Measurements from ENCODE around the gene RTN4.

The RTN4 gene

DNA sequence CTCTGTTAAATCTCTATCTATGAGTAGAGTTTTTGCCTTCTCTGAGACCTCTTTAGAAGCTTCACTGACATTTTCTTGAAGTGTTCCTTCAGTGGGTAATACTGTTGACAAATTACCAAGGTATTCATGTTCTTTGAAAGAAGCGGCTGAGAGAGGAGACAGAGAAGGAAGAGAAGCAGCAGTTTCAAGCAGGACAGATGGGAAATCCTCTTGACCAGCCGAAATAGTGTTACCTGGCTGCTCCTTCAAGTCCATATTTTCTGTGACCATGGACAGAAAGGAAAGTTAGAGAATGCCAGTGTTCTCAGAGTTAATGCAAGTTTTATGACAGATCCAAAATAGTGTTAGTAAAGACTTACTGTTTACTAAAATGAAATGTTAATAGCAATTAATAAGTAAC is 23.0 kb downstream of the RTN4 start:
- TF ChIP-seq ZBTB7A (IDR thresholded peaks at IDR 0.05; ENCODE audit: low read depth) (no peak), TCF12 (IDR thresholded peaks at IDR 0.05; ENCODE audit: low read depth) (no peak), EGR1 (IDR thresholded peaks at IDR 0.05) (no peak)

DNA sequence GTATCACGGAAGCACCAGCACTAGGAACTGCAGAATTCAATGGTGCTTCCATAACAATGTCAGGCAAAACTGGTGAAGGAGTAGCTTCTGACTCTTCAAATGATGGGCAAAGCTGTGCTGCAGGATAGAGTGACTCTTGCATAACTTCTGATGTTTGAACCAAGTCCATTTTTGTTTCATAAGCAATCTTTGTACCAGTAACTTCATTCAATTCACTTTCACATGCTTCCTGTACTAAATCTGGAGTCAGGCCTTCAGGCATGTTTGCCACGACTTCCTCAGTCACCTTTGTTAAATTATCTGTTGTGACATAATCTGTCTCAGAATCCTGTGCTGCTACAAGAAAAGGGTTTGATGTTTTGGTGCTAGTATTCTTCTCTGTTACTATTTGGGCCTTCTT is 24.0 kb downstream of the RTN4 start:
- TF ChIP-seq FOXM1 (IDR thresholded peaks at IDR 0.05; ENCODE audit: borderline replicate concordance, low read depth) (no peak), RAD21 (IDR thresholded peaks at IDR 0.05; ENCODE audit: low read depth) (no peak), TCF12 (IDR thresholded peaks at IDR 0.05; ENCODE audit: low read depth) (no peak), YY1 (IDR thresholded peaks at IDR 0.05; ENCODE audit: low read depth) (no peak)
- TF ChIP-seq, protein P1, sequence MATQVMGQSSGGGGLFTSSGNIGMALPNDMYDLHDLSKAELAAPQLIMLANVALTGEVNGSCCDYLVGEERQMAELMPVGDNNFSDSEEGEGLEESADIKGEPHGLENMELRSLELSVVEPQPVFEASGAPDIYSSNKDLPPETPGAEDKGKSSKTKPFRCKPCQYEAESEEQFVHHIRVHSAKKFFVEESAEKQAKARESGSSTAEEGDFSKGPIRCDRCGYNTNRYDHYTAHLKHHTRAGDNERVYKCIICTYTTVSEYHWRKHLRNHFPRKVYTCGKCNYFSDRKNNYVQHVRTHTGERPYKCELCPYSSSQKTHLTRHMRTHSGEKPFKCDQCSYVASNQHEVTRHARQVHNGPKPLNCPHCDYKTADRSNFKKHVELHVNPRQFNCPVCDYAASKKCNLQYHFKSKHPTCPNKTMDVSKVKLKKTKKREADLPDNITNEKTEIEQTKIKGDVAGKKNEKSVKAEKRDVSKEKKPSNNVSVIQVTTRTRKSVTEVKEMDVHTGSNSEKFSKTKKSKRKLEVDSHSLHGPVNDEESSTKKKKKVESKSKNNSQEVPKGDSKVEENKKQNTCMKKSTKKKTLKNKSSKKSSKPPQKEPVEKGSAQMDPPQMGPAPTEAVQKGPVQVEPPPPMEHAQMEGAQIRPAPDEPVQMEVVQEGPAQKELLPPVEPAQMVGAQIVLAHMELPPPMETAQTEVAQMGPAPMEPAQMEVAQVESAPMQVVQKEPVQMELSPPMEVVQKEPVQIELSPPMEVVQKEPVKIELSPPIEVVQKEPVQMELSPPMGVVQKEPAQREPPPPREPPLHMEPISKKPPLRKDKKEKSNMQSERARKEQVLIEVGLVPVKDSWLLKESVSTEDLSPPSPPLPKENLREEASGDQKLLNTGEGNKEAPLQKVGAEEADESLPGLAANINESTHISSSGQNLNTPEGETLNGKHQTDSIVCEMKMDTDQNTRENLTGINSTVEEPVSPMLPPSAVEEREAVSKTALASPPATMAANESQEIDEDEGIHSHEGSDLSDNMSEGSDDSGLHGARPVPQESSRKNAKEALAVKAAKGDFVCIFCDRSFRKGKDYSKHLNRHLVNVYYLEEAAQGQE (IDR thresholded peaks at IDR 0.05; ENCODE audit: low read depth) = no peak

DNA sequence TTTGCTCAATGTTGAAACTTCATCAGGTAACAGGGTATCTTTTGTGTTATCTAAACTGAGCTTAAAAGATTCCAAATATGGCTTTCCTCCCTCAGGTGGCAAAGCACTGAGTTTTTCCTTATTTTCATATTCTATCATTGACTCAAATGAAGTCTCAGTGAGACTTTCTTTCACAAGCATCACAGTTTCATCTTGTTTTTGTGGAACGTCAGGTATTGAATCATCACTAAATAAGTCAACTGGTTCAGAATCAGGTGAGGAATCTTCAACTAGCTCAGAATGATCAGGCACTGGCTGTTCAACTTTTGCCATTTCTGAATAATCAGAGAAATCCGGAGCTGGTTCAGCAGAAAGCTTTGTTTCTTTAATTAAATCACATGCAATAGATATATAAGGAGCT is 24.6 kb downstream of the RTN4 start:
- TF ChIP-seq CEBPB (IDR thresholded peaks at IDR 0.05) (no peak), TCF12 (IDR thresholded peaks at IDR 0.05; ENCODE audit: low read depth) (no peak), CREB1 (IDR thresholded peaks at IDR 0.05; ENCODE audit: low read depth) (no peak), ZBTB7A (IDR thresholded peaks at IDR 0.05; ENCODE audit: low read depth) (no peak), FOXM1 (IDR thresholded peaks at IDR 0.05; ENCODE audit: borderline replicate concordance, low read depth) (no peak), NFIC (IDR thresholded peaks at IDR 0.05) (no peak), EGR1 (IDR thresholded peaks at IDR 0.05) (no peak), EP300 (IDR thresholded peaks at IDR 0.05; ENCODE audit: borderline replicate concordance) (no peak), TEAD4 (IDR thresholded peaks at IDR 0.05) (no peak), TAF1 (IDR thresholded peaks at IDR 0.05; ENCODE audit: low read depth) (no peak)
- TF ChIP-seq, protein P2, sequence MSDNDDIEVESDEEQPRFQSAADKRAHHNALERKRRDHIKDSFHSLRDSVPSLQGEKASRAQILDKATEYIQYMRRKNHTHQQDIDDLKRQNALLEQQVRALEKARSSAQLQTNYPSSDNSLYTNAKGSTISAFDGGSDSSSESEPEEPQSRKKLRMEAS (IDR thresholded peaks at IDR 0.05) = no peak
- TF ChIP-seq, protein P1 (IDR thresholded peaks at IDR 0.05; ENCODE audit: low read depth) = no peak
- TF ChIP-seq, protein P3, sequence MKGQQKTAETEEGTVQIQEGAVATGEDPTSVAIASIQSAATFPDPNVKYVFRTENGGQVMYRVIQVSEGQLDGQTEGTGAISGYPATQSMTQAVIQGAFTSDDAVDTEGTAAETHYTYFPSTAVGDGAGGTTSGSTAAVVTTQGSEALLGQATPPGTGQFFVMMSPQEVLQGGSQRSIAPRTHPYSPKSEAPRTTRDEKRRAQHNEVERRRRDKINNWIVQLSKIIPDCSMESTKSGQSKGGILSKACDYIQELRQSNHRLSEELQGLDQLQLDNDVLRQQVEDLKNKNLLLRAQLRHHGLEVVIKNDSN (IDR thresholded peaks at IDR 0.05) = no peak

DNA sequence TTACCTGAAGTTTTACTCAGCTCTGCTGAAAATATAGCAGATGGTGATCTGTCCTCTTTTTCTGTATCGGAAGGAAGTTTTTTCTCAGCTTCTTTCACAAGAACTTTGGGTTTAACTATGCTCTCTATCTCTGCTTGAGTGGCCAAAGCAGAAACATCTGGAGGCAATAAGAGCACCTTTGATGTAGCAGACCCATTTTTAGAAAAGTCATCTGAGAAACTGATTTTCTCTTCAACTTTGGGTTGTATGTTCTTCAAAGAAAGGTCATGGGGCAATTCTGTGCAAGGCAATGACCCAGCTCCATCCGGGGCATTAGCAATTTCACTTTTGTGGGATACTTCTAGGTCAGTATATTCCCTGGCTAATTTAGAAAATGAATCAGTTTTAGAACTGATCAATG is 25.2 kb downstream of the RTN4 start:
- TF ChIP-seq TEAD4 (IDR thresholded peaks at IDR 0.05) (no peak), RAD21 (IDR thresholded peaks at IDR 0.05; ENCODE audit: low read depth) (no peak), CREB1 (IDR thresholded peaks at IDR 0.05; ENCODE audit: low read depth) (no peak), ZBTB7A (IDR thresholded peaks at IDR 0.05; ENCODE audit: low read depth) (no peak), TCF12 (IDR thresholded peaks at IDR 0.05; ENCODE audit: low read depth) (no peak)
- TF ChIP-seq, protein P2 (IDR thresholded peaks at IDR 0.05) = no peak

DNA sequence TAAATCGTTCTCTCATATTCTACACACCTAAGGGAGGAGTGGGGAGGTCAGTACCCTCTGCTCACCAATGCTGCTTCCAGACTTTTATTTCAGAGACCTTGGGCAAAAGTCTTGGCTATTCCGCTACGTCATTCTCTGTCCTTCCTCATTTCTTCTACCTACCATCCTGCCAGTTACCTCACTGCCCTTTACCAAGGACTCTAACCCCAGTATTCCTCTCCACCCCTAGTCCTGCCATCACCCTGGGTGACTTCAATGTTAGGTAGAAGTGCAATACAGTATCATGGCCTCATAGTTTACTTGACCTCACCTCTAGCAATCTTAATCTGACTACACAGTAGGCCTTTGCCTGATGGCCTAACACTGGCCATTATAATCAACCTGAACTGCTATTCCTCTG is 27.8 kb downstream of the RTN4 start:
- TF ChIP-seq, protein P3 (IDR thresholded peaks at IDR 0.05) = no peak
- TF ChIP-seq TCF12 (IDR thresholded peaks at IDR 0.05; ENCODE audit: low read depth) (no peak), NFIC (IDR thresholded peaks at IDR 0.05) (no peak), TEAD4 (IDR thresholded peaks at IDR 0.05) (no peak)

DNA sequence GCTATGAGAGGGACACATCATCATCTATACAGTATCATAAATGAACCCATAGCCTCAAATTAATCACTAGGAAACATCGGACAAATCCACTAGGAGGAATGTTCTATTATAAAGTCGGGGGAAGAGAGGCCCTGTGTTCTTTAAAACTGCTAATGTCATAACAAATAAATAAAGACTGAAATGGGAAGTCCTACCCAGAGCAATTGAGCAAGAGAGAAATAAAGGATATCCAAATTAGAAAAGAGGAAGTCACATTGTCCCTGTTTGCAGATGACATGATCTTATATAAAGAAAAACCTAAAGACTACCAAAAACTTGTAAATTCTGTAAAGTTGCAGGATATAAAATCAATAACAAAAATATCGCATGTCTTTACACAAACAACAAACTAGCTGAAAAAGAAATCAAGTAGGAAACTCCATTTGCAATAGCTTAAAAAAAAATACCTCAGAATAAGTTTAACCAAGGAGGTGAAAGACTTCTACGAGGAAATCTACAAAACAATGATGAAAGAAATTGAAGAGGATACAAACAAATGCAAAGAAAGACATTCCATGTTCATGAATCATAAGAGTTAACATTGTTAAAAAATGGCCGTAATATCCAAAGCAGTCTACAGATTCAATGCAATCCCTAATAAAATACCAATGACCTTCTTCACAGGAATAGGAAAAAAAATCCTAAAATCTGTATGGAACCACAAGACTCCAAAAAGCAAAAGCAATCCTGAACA is 30.6 kb downstream of the RTN4 start:
- TF ChIP-seq NFIC (IDR thresholded peaks at IDR 0.05) (no peak), TEAD4 (IDR thresholded peaks at IDR 0.05) (no peak), EP300 (IDR thresholded peaks at IDR 0.05; ENCODE audit: borderline replicate concordance) (no peak), RAD21 (IDR thresholded peaks at IDR 0.05; ENCODE audit: low read depth) (no peak), ZBTB7A (IDR thresholded peaks at IDR 0.05; ENCODE audit: low read depth) (no peak), CREB1 (IDR thresholded peaks at IDR 0.05; ENCODE audit: low read depth) (no peak), EGR1 (IDR thresholded peaks at IDR 0.05) (no peak), YY1 (IDR thresholded peaks at IDR 0.05; ENCODE audit: low read depth) (no peak), TCF12 (IDR thresholded peaks at IDR 0.05; ENCODE audit: low read depth) (no peak)
- TF ChIP-seq, protein P3 (IDR thresholded peaks at IDR 0.05) = no peak
- TF ChIP-seq, protein P2 (IDR thresholded peaks at IDR 0.05) = no peak
